Suprapubic skin (tissue), 4 donors: ENCODE results near the gene FHOD3. TPM values are rescaled to one million over a fixed set of nuclear protein-coding genes. Genes with fewer than 3 reads are reported as not detected.

ENCODE experiments used
- DNase-seq, 2 donors: peaks; one replicate each; pipeline ENCODE4 v3.0.0-alpha.2; 2019; ENCODE audit warnings: low spot score in 2 of 2
- H3K27ac ChIP-seq: fragments of 200-600 bp; sonication (generic); one replicate; pipeline ENCODE4 v1.5.1; 2019
- H3K27me3 ChIP-seq: fragments of 200-600 bp; sonication (generic); one replicate; pipeline ENCODE4 v1.5.1; 2019
- H3K36me3 ChIP-seq: fragments of 200-600 bp; sonication (generic); one replicate; pipeline ENCODE4 v1.5.1; 2019
- H3K4me1 ChIP-seq: fragments of 200-600 bp; sonication (generic); one replicate; pipeline ENCODE4 v1.5.1; 2019
- H3K4me3 ChIP-seq: fragments of 200-600 bp; sonication (generic); one replicate; pipeline ENCODE4 v1.5.1; 2019; ENCODE audit warnings: mild to moderate bottlenecking
- H3K9me3 ChIP-seq: fragments of 200-600 bp; sonication (generic); one replicate; pipeline ENCODE4 v1.5.1; 2019
- EP300 ChIP-seq: sonication (generic); formaldehyde crosslinking; IDR thresholded peaks from one replicate; pipeline ENCODE4 v1.6.1; 2017; ENCODE audit warnings: antibody characterized with exemption
- POLR2A ChIP-seq, 2 donors: fragments of 450-650 bp; IDR thresholded peaks; one replicate each; pipeline ENCODE4 v1.6.1; 2017; ENCODE audit warnings: antibody characterized with exemption in 2 of 2, mild to moderate bottlenecking in 2 of 2, moderate library complexity in 2 of 2
- POLR2AphosphoS5 ChIP-seq, 3 donors: sonication (generic); formaldehyde crosslinking; IDR thresholded peaks; one replicate each; pipeline ENCODE4 v1.6.1; 2017; ENCODE audit warnings: antibody characterized with exemption in 3 of 3
- WGBS: methylation state at CpG from one replicate; pipeline ENCODE4 v1.1.5; 2018; 5-methylcytosine and 5-hydroxymethylcytosine counted together
- total RNA-seq, 4 donors: library from RNA; depleted of rRNA; stranded (reverse); fragments of >200 nt; gene quantifications; one replicate each; pipeline ENCODE4 v1.1.0, GENCODE V29; 2016
- TF ChIP-seq, protein P1 (sequence below), 2 donors: fragments of 200-600 bp in 1 of 2; fragments of 450-650 bp in 1 of 2; sonication (generic) in 1 of 2; IDR thresholded peaks; one replicate each; pipeline ENCODE4 v1.5.1; 2016 to 2019; ENCODE audit warnings: antibody characterized with exemption in 2 of 2, mild to moderate bottlenecking in 1 of 2, moderate library complexity in 1 of 2

Gene FHOD3
- total RNA-seq, 4 donors from 2014 or later: 5.8 to 18.7 (median 15.5) TPM

GRCh38 chr18:36531636-36532035 is 234.1 kb downstream of the FHOD3 start:
- no peaks in the 10 kb centered on the region for H3K9me3 ChIP-seq
- H3K36me3 ChIP-seq: no peaks in the 10 kb centered on the region
- peaks cover 24% of the 10 kb centered on the region for H3K4me1 ChIP-seq
- TF ChIP-seq POLR2AphosphoS5 (IDR thresholded peaks at IDR 0.05): no peak
- TF ChIP-seq POLR2A (IDR thresholded peaks at IDR 0.05): no peak
- TF ChIP-seq, protein P1, sequence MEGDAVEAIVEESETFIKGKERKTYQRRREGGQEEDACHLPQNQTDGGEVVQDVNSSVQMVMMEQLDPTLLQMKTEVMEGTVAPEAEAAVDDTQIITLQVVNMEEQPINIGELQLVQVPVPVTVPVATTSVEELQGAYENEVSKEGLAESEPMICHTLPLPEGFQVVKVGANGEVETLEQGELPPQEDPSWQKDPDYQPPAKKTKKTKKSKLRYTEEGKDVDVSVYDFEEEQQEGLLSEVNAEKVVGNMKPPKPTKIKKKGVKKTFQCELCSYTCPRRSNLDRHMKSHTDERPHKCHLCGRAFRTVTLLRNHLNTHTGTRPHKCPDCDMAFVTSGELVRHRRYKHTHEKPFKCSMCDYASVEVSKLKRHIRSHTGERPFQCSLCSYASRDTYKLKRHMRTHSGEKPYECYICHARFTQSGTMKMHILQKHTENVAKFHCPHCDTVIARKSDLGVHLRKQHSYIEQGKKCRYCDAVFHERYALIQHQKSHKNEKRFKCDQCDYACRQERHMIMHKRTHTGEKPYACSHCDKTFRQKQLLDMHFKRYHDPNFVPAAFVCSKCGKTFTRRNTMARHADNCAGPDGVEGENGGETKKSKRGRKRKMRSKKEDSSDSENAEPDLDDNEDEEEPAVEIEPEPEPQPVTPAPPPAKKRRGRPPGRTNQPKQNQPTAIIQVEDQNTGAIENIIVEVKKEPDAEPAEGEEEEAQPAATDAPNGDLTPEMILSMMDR (IDR thresholded peaks at IDR 0.05): no peak
- no peak for TF ChIP-seq EP300
- no peaks in the 10 kb centered on the region for H3K27me3 ChIP-seq
- no peak overlapping the region for H3K4me3 ChIP-seq
- no peak for DNase-seq
- peak overlapping the region; percentile 27 for H3K27ac ChIP-seq
- WGBS: 57% methylated on average over 7 of the region's 7 CpGs

DNA sequence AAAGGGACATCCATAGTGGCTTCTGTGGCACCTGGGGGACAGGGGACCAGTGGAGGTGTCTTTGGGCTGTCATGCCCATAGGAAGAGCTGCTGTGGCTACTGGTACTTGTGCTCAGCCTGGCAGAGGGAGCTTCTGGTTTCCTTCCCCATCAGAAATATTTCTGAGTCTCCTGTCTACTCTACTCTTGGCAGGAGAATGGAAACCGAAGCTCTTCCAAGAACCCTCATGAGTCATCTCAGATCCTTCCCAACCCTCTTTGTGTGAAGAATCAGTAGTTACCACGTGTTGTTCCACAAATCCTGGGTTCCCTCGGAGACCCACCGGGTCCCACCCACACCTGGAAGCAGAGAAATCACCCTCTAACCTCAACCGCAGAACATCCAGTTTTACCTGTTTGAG is 234.9 kb downstream of the FHOD3 start:
- no peak for DNase-seq
- WGBS: 42% methylated on average over 4 of the region's 5 CpGs
- no peaks in the 10 kb centered on the region for H3K36me3 ChIP-seq

DNA sequence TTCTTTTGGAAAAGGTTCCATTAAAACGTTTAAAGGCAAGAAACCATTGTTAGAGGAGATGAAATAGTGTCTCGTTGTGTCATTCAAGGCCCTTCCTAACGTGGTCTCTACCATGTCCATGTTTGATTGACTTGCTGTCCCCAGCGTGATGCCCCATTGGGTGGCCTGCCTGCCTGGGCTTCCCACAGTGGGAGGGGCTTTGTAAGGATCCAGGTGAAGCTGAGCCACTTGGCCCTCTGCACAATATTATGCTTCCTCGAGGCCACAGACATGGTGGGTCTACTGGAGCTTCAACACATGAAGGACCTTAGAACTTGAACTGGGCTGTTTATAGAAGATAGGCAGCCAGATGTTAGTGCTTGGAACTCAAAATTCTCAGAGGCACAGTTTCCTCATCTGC is 235.3 kb downstream of the FHOD3 start:
- H3K36me3 ChIP-seq: no peaks in the 10 kb centered on the region
- peaks cover 24% of the 10 kb centered on the region for H3K4me1 ChIP-seq
- WGBS: 73% methylated on average over 5 of the region's 5 CpGs
- H3K27me3 ChIP-seq: no peaks in the 10 kb centered on the region
- TF ChIP-seq, protein P1 (IDR thresholded peaks at IDR 0.05): no peak
- TF ChIP-seq POLR2AphosphoS5 (IDR thresholded peaks at IDR 0.05) (no peak), EP300 (no peak), POLR2A (IDR thresholded peaks at IDR 0.05) (no peak)
- H3K4me3 ChIP-seq: no peak overlapping the region
- DNase-seq: no peak
- H3K27ac ChIP-seq: no peak overlapping the region
- H3K9me3 ChIP-seq: no peaks in the 10 kb centered on the region

More for the DNA sequence above, 234.9 kb downstream of the FHOD3 start:
- Histone ChIP-seq H3K27ac (peak overlapping the region; percentile 27), H3K27me3 (no peaks in the 10 kb centered on the region), H3K9me3 (no peaks in the 10 kb centered on the region), H3K4me3 (no peak overlapping the region), H3K4me1 (peaks cover 24% of the 10 kb centered on the region)
- no peak for TF ChIP-seq POLR2AphosphoS5 (IDR thresholded peaks at IDR 0.05)
- TF ChIP-seq EP300: no peak
- TF ChIP-seq, protein P1 (IDR thresholded peaks at IDR 0.05): no peak
- TF ChIP-seq POLR2A (IDR thresholded peaks at IDR 0.05): no peak

GRCh38 chr18:36533446-36534153 is 236.1 kb downstream of the FHOD3 start:
- Histone ChIP-seq H3K4me1 (peaks cover 24% of the 10 kb centered on the region), H3K27ac (no peak overlapping the region), H3K27me3 (no peaks in the 10 kb centered on the region), H3K9me3 (no peaks in the 10 kb centered on the region), H3K4me3 (no peak overlapping the region), H3K36me3 (no peaks in the 10 kb centered on the region)
- no peak for DNase-seq
- 86% methylated on average over 8 of the region's 8 CpGs for WGBS
- TF ChIP-seq, protein P1 (IDR thresholded peaks at IDR 0.05): no peak
- TF ChIP-seq EP300 (no peak), POLR2AphosphoS5 (IDR thresholded peaks at IDR 0.05) (no peak), POLR2A (IDR thresholded peaks at IDR 0.05) (no peak)

DNA sequence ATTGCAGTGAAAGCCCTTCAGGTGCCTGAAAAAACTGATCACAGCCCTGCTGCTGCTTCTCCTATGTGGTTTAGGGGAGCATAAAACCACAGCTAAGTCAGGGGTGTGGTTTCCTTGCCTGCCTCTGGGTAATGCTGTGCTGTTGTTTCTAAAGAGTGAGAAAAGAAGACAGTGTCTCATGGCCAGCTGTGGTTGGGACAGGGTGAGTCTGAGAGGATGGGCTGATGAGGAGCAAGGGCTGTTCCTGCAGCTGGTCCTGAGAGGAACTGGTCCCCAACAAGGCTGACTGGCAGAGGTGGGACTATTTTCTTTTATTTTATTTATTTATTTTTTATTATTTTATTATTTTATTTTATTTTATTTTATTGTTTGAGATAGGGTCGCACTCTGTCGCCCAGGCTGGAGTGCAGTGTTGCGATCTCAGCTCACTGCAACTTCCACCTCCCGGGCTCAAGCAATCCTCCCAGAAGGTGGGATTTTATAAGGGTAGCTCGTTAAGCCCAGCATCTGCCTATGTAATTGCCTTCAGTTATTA is 236.7 kb downstream of the FHOD3 start:
- H3K36me3 ChIP-seq: no peaks in the 10 kb centered on the region
- H3K9me3 ChIP-seq: no peaks in the 10 kb centered on the region
- DNase-seq: no peak
- no peak overlapping the region for H3K4me3 ChIP-seq
- no peaks in the 10 kb centered on the region for H3K27me3 ChIP-seq
- peaks cover 24% of the 10 kb centered on the region for H3K4me1 ChIP-seq
- TF ChIP-seq, protein P1 (IDR thresholded peaks at IDR 0.05): no peak
- TF ChIP-seq EP300: no peak
- no peak for TF ChIP-seq POLR2AphosphoS5 (IDR thresholded peaks at IDR 0.05)
- H3K27ac ChIP-seq: no peak overlapping the region
- 90% methylated on average over 5 of the region's 5 CpGs for WGBS
